Choroid plexus epithelial cell (primary cell): ENCODE data around the gene GABPB1.
A peak's percentile ranks its signal among the peaks of the same experiment; 100 is the strongest.

Experiments
- DNase-seq: peaks from one replicate; pipeline ENCODE4 v3.0.0-alpha.2; 2010; ENCODE audit warnings: low read depth
- H3K4me3 ChIP-seq: 2 replicates; pipeline ENCODE4 v1.5.1; 2011; ENCODE audit warnings: low read depth, mild to moderate bottlenecking, control low read depth, low read length, moderate library complexity
- TF ChIP-seq, protein P1 (sequence below): conservative IDR thresholded peaks from 2 replicates; pipeline ENCODE4 v1.5.1; 2011; ENCODE audit warnings: low read depth, mild to moderate bottlenecking, control low read depth, inconsistent platforms, low read length, moderate library complexity

Gene GABPB1

DNA sequence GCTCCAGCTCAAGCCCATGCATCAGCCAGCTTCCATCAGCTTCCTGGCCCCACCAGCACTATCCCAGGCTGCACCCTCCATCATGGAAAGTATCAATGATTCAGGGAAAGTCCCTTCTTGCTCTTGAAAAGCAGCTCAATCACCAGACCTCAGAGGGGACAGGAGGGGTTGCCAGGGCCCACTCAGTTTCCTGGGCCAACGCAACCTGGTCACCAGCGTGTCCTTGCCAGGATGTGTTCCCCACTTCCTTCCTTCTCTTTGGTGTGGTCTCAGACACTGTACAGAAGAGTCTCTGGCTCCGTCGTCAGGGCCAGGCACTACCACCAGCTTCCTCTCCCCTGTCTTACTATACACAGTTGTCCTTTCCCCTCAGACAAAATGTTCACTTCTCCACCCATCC, 92.5 kb downstream of the GABPB1 start:
- no peak for DNase-seq
- H3K4me3 ChIP-seq: no peak overlapping the region
- TF ChIP-seq, protein P1, sequence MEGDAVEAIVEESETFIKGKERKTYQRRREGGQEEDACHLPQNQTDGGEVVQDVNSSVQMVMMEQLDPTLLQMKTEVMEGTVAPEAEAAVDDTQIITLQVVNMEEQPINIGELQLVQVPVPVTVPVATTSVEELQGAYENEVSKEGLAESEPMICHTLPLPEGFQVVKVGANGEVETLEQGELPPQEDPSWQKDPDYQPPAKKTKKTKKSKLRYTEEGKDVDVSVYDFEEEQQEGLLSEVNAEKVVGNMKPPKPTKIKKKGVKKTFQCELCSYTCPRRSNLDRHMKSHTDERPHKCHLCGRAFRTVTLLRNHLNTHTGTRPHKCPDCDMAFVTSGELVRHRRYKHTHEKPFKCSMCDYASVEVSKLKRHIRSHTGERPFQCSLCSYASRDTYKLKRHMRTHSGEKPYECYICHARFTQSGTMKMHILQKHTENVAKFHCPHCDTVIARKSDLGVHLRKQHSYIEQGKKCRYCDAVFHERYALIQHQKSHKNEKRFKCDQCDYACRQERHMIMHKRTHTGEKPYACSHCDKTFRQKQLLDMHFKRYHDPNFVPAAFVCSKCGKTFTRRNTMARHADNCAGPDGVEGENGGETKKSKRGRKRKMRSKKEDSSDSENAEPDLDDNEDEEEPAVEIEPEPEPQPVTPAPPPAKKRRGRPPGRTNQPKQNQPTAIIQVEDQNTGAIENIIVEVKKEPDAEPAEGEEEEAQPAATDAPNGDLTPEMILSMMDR: no peak

DNA sequence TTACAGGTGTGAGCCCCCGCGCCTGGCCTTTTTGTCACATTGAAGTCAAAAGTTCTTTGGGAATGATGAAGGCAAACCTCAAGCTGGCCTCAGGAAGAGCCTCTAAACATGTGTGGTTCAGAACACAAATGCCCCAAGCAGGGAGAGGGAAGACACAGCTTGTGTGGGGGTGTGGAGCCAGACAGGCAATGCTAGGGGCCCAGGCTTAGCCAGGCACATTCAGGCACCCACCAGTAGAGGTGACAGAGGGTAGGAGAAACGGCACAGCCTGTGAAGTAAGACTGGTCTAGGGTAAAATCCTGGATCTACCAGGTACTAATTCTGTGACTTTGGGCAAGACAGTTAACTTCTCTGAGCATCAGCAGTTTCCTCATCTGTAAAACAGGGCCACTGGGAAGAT, 93.0 kb downstream of the GABPB1 start:
- no peak overlapping the region for H3K4me3 ChIP-seq
- DNase-seq: no peak
- TF ChIP-seq, protein P1: no peak

DNA sequence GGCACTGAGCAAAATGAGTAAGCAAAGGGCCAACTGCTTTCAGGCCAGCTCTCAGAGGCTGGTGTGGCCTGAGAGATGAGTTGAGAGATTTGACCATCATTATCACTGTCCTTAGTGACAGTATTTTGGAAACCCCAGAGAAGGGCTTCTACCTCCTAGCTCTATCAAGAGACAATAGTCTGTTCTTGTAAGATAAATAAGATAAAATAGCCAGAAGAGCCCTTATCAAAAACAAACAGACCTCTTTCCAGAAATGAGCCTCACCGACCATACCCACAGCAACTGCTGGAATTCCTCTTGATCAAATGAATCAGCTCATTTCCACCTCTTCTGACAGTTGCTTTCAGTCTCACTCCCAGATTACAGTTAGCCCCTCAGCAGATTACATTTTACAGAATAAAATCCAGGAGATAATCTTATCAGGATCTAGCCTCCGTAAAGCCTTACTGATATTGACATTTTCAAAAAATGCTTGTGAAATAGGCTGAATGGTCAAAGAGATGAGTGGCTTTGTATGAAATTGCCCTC, 94.0 kb downstream of the GABPB1 start:
- TF ChIP-seq, protein P1: no peak
- no peak for DNase-seq

DNA sequence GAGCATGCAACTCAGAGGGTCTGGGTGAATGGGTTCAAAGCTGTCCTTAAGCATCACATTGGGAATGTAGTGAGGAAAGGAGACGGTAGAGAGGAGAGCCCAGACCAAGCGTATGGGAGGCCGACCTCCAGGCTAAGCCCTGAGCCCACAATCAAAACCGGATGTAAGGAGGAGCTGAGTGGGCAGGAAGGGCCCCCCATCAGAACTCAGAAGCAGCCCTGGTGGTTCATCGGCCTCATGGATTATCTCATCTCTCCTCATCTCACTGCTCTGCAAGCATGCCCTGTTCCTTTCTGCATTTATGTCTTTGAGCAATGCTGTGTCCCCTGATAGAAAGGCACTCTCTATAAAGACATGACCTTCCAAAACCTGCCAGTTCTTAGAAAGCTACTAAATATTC, 95.7 kb downstream of the GABPB1 start:
- no peak for DNase-seq
- TF ChIP-seq, protein P1: no peak
- no peak overlapping the region for H3K4me3 ChIP-seq

More for the DNA sequence above, 94.0 kb downstream of the GABPB1 start:
- H3K4me3 ChIP-seq: no peak overlapping the region

DNA sequence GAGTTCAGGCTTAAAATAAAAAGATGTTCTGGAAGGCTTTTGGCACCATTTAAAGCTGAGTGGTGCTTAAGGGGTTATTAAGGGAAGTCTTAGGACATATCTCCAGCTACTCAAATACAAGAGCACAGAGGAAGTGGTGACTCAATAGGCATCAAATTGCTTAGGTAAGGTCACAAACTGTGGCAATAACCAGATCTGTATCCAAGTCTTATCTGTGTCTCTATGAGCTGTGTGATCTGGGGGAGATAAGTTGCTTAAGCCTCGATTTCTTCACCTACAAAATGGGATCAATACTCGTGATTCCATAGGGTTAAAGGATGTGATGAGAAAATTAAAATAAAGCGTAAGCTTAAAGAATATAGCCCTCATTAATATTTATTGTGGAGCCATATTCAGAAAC, 97.1 kb downstream of the GABPB1 start:
- H3K4me3 ChIP-seq: no peak overlapping the region
- peak; percentile 84 for DNase-seq
- TF ChIP-seq, protein P1: no peak

DNA sequence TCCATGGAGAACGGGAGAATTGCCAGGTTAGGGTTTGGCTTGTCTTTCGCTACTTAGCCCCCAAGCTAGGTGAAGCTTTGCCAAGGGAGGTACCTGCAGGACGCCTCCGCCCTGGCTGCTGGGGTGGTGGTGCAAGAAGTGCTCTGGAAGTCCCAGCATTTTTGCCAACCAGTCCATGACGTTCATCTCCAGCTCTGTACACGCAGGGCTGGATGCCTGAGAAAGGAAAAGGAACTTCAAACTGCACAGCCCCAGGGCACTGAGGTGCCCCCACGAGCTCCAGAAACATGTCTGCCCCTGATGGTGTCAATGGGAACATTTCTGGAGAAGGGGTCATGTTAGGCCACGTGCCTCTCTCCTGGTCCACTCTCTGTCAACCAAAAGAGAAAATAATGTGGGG, 97.7 kb downstream of the GABPB1 start:
- H3K4me3 ChIP-seq: no peak overlapping the region
- no peak for DNase-seq
- TF ChIP-seq, protein P1: no peak
